Activated CD4-positive, alpha-beta T cell treated with anti-CD3 and anti-CD28 coated beads, Interleukin-2, amount 50 U/mL, for 24 hours (primary cell): ENCODE measurements around the gene FBXW7.

Experiments
- DNase-seq, 2 donors: peaks; one replicate each; pipeline ENCODE4 v3.0.0-alpha.2; 2020; ENCODE audit warnings: low read depth in 1 of 2, low spot score in 1 of 2

FBXW7 gene

DNA sequence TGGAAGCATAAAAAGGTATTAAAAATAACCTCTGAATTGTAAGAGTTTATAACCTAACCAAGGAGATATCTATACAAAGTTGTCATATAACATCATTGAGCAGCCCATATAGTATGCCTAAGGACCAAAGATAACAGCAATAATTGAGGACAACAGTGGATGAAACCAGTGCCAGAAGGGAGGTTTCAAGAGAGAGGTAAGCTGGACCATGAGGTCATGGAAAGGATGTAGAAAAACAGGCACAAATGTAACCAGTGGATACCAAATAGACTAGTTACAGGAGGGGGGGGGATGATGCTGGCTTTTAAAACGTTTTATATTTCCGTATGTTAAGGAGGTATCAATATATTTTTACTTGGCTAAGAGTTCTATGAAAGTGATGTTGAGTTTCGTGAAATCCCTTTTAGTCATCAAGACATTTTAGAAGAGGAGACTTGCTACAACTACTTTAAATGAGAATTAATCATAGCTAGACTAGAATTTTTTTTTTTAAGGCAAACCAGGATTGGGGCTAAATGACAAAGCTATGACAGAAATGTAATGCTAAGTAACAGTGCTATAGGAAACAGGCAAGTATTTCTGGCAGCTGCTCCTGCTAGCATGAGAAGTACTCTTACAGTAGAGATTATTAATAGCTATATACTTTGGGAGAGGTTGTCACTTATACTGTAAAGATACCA is 161.1 kb downstream of the FBXW7 start:
- no peak for DNase-seq

DNA sequence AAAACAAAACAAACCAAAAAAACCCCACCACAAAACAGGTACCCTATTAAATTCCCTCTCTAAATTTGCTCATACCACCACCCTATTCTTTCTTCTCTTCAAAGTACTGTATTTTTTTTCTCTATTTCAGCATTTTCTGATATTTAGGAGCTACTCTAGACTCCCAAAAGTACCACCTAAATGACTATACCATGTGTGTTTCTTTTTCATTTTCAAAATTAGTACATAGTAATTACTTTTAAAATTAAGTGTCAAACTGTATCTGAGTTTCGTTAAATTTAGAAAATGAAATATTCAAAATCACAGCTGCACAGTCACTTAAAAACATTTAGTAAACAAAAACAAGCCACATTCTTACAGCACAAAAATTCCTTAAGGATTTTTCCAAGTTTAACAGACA is 161.7 kb downstream of the FBXW7 start:
- no peak for DNase-seq

DNA sequence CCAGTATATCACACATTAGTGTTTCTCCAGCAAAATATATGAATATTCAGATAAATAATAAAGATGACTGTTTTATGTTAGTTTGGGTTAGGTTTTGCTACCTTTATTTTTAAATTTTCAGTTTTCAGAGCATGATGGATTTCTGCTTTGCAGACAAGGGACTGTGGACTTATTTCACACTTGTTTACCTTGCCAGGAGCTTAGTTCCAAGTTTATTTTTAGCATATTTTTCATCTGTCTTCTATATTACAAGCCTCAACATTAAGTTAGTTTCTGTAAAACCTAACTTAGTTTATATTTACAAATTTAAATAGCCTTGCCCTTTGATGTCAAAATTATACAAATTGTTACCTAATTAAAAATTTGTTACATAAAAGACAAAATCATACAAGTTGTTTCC is 163.4 kb downstream of the FBXW7 start:
- DNase-seq, result no peak

DNA sequence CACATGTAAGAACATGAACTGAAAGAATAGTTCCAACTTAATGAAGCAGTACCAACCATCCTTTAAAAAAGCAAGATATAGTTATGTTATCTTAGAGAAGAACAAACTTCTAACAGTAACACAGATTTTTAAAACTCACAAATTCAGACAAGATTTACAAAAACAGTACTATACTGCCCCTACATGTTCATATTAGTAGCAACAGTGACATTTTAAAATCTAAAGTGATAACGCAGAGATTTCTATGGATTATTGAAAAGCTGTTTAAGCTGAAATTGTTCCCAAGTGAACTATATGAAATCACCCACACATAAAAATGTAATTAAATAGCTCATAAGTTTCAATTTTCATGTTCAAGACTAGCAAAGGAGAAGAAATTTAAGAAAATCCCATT is 166.0 kb downstream of the FBXW7 start:
- DNase-seq, result no peak

DNA sequence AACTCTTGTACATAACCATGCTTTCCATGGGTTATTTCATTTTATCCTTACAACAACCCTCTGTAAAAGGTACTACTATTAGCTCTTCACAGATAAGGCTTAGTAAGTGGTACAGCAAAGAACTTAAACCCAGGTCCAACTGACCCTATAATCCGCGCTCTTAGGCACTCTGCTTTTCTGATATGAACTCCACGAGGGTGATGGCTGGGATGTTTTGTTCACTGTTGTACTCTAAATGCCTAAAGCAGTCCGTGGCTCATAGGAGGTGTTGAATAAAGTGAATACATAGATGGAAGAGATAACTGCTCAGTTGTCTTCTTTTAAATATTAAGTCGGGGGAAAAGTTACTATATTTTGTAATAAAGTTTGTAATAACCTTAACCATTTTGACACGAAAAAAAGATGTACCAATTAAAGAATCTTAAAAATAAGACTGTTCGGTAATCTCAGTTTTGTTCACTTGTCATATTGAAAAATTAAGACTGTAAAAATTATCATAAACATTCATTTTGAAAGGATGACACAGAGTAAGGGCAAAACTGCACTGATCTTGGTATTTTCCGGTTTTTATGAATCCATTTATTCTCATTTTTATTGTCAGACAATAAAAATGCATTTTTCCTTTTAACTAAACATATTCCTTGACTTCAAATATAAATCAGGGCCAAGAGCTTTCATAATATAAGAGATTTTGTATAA is 166.5 kb downstream of the FBXW7 start:
- no peak for DNase-seq

DNA sequence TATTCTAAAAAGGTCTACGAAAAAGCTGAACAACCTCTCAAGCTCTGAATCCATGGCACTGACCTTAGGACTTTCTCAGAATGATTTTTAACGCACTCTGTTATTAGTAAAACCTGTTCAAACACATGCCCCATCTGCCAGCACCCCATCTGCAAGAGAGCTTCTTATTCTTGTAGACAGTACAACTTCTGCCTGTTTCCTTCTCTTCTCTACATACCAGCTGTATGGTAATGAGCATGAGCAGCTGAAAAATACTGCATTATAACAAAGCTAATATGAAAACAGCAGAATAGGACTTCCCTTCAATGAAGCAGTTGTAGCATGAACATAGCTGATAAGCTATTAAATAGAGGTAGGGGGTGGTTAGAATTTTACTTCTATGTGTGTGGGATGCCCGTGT is 167.9 kb downstream of the FBXW7 start:
- no peak for DNase-seq

DNA sequence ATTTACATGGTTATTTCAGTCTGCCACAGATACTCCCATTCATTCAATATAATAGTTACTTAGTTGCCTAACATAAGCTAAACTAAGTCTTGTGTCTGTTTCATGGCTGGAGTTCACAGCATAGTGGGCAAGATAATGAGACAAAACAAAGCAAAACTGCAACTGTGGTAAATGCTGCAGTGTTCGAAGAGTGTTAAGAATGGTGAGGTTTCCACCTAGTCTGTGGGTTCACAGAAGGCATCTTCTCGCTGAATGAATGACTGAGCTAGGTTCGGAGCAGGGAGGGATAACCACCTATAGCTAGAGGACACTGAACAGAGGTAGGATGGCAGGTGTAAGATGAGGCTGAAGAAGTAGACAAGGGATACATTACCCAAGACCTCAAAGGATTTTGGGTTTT is 171.0 kb downstream of the FBXW7 start:
- no peak for DNase-seq

DNA sequence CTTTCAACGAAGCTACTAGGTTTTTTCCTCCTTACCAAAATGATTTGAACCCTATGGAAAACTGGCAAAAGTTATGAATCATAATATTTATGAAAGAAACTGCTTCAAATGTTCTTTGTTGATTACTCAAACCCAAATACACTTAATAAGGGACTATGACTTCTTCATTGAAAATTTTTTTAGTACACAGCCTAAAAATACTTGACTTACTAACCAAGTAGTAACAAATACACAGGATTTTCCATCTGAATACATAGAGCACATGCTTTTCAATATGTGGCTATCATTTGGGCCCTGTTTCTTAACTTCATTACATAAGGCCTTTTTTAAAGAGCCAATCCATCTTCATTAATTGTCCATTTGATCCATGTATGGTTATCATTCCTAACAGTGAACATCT is 171.5 kb downstream of the FBXW7 start:
- no peak for DNase-seq

DNA sequence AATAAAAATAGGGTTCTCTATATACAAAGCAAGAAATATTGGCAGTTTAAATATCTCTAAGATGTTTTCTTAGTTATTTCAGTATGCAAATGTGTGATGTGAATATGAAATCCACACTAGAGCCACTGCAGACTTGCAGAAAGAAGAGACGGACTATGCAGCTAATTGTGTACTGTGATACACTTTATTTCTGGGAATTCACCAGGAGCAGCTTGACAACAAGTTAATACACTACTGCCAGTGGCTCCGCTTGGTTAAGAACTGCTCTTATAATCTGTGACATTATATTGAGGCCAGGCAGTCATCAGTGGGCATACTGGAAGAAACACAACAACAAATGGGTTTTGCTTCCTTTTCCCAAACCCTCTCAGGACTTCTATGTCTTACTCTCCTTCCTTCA is 172.0 kb downstream of the FBXW7 start:
- DNase-seq, result no peak

DNA sequence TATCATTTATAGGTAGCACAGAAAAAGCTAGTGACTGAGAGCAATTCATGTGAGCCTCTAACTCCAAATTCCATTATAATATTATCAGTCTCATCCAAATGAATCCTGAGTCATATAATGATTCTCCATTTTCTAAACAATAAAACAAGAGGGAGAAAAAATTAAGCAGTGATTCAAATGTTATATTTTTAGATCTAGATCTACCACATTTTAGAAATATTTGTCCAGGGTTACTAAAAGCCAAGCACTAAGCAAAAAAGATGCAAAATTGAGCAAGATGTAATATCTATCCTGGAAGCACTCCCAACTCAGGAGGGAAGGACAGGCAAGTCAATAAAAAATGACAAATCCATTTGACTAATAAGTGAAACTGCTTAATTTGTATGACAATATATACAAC is 172.8 kb downstream of the FBXW7 start:
- no peak for DNase-seq

DNA sequence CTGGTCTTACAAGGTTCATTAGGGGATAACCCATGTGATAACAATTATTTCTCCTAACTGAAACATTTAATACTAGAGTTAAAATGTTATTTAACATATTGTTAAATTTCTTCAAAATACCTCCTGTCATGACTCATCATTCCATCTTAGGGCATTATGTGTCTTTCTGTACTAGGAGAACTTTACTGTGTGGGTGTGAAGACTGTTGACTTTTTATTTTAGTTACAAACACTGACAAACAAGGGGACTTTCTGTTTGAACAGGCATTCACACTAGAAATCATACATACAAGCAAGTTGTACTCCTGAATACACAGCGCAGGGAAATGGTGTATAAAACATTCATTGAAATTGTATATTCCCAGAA is 175.9 kb downstream of the FBXW7 start:
- DNase-seq, result no peak

DNA sequence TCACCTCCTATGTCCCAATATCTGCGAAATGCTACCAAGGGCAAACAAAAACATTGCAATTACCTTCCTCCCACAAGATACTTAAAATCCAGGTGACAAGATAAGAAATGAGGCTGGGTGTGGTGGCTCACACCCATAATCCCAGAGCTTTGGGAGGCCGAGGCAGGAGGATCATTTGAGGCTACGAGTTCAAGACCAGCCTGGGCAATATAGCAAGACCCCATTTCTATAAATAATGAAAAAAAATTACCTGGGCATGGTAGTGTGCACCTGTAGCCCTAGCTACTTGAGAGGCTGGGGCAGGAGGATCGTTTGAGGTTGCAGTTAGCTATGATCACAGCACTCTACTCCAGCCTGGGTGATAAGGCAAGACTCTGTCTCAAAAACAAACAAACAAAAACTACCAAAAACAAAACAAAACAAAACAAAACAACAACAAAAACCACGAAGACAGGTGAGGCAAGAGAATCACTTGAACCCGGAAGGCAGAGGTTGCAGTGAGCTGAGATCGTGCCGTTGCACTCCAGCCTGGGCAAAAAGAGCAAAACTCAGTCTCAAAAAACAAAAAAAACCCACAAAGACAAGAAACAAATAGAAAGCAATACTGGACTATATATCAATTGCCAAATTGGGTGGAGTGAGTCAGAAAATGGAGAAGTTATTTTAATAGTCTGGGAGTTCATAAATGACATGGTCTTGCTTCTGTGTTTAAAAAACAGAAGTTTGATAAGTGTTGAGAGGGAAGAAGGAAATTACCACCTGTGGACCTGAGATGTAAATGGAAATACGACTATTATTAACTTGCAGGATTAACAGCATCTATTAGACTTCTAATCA is 176.5 kb downstream of the FBXW7 start:
- DNase-seq, result no peak

DNA sequence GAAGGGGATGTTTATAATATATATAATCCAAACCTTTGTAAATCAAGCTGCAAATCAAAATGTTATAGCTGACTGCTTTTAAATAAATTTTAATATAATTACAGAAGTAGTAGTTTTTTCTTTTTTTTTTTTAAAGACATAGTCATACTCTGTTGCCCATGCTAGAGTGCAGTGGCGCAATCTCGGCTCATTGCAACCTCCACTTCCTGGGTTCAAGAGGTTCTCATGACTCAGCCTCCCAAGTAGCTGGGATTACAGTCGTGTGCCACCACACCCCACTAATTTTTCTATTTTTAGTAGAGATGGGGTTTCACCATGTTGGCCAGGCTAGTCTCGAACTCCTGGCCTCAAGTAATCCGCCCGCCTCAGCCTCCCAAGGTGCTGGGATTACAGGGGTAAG is 178.7 kb downstream of the FBXW7 start:
- DNase-seq, result no peak

DNA sequence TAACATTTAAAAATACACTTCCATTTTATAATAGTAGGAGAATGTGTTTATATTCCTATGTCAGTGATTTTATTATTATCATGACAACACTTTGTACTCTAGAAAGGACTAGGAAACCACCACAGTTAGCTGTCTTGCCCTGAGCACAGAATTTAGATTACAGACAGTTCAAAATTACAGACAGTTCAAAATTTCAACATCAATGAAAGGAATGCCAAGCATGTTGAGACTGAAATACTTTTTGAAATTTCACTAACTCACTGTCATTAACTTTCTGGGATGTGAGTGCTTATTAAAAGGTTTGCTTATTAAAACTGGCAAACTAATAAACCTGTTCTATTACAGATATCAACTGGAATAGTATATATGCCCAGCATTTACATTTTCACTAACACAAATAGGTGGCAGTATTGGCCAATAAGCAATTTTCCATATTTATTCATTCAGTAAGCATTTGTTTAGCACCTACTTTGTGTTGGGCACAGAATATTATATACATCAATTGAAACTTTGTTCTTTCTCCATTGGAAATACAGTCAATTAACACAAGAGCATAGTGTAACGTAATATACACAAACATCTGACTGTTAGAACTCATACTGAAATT is 179.4 kb downstream of the FBXW7 start:
- no peak for DNase-seq

DNA sequence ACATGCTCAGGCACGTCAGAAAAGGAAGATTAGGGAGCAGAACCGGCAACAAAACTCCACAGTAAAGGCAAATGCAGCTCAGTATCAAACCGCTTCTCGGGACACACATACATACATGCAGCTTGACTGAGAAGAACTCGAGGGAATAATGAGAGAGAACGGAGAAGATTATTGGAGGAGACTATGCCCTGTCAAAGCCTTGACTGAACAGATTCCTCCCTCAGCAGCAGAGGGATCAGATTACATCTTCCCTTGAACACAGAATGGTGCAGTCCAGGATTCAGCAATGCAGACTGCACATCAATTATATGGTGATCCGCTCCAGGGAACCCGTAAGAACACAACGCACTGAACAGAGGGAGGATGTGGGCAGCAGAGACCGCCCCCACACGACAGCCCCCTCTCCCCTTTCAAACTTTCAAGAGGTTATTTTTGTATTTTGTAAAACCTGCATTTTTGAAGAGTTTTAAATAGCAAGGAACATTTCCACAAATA is 183.2 kb downstream of the FBXW7 start:
- no peak for DNase-seq

DNA sequence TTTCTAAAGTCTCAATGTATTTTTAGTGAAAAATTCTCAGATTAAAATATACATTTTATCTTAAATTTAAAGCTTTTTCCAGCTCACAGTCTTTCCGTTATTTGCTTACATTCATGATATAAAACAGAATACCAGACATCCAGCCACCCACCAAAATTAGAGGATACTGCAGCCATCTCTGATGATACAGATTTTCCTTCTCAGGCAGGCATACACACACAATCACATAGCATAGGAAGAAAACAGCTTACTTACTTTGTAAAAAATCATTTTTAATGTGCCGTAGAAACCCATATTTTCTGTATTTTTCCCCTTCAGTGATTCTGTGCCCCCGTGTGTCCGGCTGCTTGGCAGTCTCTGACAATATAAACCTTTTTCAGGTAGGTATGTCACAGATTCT is 183.7 kb downstream of the FBXW7 start:
- no peak for DNase-seq

DNA sequence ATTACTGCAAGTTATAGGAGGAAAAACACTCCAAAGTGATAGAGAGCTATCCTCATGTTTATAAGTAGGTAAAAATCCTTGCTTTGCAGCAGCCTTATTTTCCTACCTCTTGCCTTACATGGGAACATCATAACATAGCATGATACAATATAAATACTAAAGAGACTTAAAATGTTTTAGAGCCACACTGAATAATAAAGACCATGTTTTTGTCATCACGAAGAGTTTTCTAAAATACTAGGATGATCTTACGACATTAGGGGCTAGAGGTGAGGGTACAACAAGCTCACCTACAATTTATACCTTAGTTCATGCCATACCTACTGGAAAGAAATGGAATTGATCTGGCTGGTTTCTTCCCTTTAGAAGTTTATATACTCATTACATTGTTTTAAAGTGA is 184.8 kb downstream of the FBXW7 start:
- no peak for DNase-seq

DNA sequence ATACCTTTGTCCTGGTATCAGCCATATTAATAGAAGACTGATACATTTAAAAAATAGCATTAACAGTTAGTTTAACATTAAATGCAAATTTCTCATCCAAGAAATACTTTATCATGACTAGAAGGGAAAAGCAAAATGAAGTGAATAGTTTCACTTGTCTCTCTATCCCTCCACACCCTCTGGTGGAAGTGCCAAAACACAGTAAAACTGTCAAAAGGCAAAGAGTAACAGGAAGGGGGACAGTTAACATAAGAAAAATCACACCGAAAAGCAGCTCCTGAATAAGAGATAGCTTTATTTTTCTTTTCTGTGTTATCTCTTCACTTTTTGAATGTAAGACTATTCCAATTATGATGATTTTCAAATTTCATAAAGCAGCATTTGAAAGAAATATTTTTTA is 187.2 kb downstream of the FBXW7 start:
- DNase-seq, result no peak

DNA sequence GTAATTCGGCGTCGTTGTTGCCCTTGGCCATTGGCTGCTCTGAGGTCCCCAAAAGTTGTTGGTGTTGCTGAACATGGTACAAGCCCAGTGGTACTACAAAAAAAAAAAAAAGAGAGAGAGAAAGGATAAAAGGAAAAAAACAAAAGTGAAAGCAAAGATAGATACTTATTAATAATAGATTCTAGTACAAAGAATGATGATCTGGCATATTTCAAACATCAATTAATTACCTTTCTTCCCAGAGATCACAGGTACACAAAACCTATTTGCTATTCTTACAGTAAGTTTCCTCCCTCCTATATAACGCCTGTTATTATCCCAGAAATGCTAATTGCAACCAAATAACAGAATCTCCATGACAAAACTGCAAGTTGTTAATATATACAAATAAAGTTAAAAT is 188.9 kb downstream of the FBXW7 start:
- no peak for DNase-seq

DNA sequence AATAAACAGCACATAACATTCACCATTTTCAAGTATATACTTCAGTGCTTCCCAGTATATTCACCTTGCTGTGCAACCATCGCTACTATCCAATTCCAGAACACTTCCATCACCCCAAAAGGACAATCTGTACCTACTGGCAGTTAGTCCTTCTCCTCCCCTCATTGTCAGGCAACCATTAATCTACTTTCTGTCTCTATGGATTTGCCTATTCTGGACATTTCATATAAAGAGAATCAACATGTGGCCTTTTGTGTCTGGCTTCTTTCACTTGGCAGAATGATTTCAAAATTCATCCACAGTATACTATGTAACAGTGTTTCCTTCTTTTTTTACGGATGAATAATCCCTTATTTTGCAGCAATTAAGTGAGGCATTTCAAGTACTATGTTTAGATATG is 189.4 kb downstream of the FBXW7 start:
- no peak for DNase-seq

DNA sequence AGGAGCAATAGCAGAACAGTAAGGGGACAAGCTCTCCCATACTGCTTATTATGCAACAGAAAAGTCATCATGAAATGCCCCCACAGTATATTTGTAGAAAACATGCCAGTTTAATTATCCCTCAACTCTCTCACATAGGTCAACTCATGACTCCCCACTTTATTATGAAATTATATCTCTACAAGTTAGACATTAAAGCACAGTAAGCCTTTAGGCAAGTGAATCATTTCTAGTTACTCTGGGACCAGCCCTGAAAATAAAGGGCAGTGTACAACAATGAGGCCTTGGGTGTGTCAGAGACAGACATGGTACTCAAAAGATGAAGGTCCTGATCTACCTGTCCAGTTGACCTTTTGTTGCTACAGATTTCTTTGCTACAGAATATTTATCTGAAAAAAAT is 191.9 kb downstream of the FBXW7 start:
- no peak for DNase-seq

DNA sequence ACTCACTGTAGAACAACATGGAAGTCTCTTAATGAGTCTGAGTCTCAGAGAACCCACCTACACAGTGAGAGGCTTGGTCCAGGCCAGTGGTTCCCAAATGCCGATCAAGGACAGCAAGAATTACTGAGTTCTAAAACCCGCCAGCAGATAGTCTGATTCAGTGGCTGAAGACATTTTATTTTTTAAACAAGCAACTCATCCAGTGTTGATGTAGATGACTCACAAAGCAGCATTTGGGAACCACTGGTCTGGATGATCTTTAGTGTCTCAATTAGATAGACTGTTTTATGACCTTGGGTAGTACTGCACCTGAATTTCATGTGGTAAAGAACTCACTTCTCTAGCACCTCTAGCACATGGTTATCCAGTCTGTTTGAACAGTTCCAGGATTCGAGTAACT is 193.6 kb downstream of the FBXW7 start:
- no peak for DNase-seq
